SU-DHL-6 (cell line): ENCODE results near the gene AKIP1.
A peak's percentile ranks its signal among the peaks of the same experiment; 100 is the strongest.

Experiments
- H2AFZ ChIP-seq: fragments of 200-600 bp; sonication (generic); 2 replicates; pipeline ENCODE4 v1.6.1; 2014; ENCODE audit warnings: low read depth, mild to moderate bottlenecking, moderate library complexity, mixed read lengths, antibody characterized with exemption, low read length; ENCODE audit not compliant: severe bottlenecking
- H3F3A ChIP-seq: fragments of 200-600 bp; shearing (Covaris generic); 2 replicates; pipeline ENCODE4 v1.6.0; 2016; ENCODE audit warnings: antibody characterized with exemption, mild to moderate bottlenecking; ENCODE audit not compliant: insufficient read depth
- H3K27ac ChIP-seq: fragments of 200-600 bp; sonication (generic); 2 replicates; pipeline ENCODE4 v1.5.1; 2016; ENCODE audit warnings: low read depth, mild to moderate bottlenecking, low read length, moderate library complexity, mixed read lengths
- H3K27me3 ChIP-seq: fragments of 200-600 bp; sonication (generic), shearing (Covaris generic); 2 replicates; pipeline ENCODE4 v1.6.0; 2014; ENCODE audit warnings: mild to moderate bottlenecking, low read length
- H3K36me3 ChIP-seq: fragments of 200-600 bp; sonication (generic); 2 replicates; pipeline ENCODE4 v1.6.1; 2014; ENCODE audit warnings: mild to moderate bottlenecking, low read length, mixed read lengths
- H3K4me2 ChIP-seq: fragments of 300-600, 200-600 bp; shearing (Covaris generic), sonication (generic); 2 replicates; pipeline ENCODE4 v1.6.0; 2014; ENCODE audit warnings: low read length, low read depth, mild to moderate bottlenecking; ENCODE audit not compliant: poor library complexity, severe bottlenecking
- H3K4me3 ChIP-seq: fragments of 200-600 bp; sonication (generic); 2 replicates; pipeline ENCODE4 v1.5.1; 2014; ENCODE audit warnings: antibody characterized with exemption, low read length, mild to moderate bottlenecking, mixed read lengths; ENCODE audit not compliant: insufficient read depth, poor library complexity, severe bottlenecking
- H3K79me2 ChIP-seq: fragments of 200-600 bp; sonication (generic); 2 replicates; pipeline ENCODE4 v1.6.1; 2014; ENCODE audit warnings: mild to moderate bottlenecking, low read length, moderate library complexity; ENCODE audit not compliant: insufficient read depth
- H3K9ac ChIP-seq: fragments of 200-600 bp; sonication (generic); 2 replicates; pipeline ENCODE4 v1.7.0; 2014; ENCODE audit warnings: mild to moderate bottlenecking, low read length
- H3K9me2 ChIP-seq: fragments of 200-600 bp; sonication (generic); replicated peaks from 2 replicates; pipeline ENCODE4 v1.6.1; 2014; ENCODE audit warnings: low read length; ENCODE audit not compliant: insufficient read depth
- H3K9me3 ChIP-seq: fragments of 200-600 bp; sonication (generic); 2 replicates; pipeline ENCODE4 v1.6.1; 2014; ENCODE audit warnings: low read length, mixed read lengths; ENCODE audit not compliant: insufficient read depth
- H4K20me1 ChIP-seq: fragments of 200-600 bp; sonication (generic); 2 replicates; pipeline ENCODE4 v1.6.1; 2014; ENCODE audit warnings: low read depth, mild to moderate bottlenecking, antibody characterized with exemption, low read length, moderate library complexity, mixed read lengths
- EZH2phosphoT487 ChIP-seq: fragments of 200-600 bp; sonication (generic), shearing (Covaris generic); conservative IDR thresholded peaks from 2 replicates; pipeline ENCODE4 v1.6.1; 2018; ENCODE audit warnings: mild to moderate bottlenecking, antibody characterized with exemption, low read length, moderate library complexity, mixed read lengths
- TF ChIP-seq, protein P1 (sequence below): fragments of 200-600 bp; sonication (generic); IDR thresholded peaks from one replicate; pipeline ENCODE4 v1.5.1; 2017; ENCODE audit warnings: antibody characterized with exemption, mild to moderate bottlenecking, low read length, moderate library complexity; ENCODE audit not compliant: insufficient read depth, poor library complexity, severe bottlenecking

The AKIP1 gene

DNA sequence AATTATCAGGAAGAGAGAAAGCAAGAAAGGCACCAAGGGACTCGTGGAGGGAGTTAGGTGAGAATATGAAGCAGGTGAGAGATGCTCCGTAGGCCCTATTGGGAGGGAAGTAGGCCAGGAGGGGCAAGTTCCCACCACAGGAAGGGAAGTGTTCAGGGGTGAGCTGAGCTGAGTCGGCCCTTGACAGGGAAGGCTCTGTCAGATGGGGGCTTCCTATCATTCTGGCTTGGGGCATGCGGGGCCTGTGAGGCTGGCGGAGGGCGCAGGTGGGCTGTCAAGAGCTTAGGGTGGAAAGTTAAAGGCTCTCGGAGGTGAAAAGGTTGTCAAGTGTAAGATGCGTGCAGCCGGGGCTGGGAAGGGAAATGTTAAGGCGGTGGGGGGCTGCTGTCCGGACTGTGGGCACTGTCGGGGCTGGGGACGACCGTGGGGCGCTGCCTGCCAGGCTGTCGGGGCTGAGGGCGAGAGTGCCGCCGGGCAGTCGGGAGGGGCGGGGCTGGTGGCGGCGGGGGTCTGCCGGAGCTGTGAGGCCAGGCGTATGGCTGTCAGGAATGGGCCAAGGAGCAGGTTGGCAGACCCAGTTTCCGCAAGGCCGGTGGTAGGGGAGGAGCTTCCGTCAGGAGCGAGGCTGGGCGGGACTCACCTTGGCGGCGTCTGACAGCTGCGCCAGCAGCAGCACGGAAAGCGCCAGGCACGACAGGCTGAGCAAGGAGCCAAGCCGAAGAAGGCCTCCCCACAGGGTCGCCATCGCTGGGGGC lies 52.8 kb downstream of the AKIP1 start:
- Histone ChIP-seq H4K20me1 (no peaks in the 10 kb centered on the region; the same call in 1 of the 2 replicates), H2AFZ (peak overlapping the region; percentile 65), H3K9me2 (no peaks in the 10 kb centered on the region), H3F3A (peaks cover 3% of the 10 kb centered on the region; the same call in 1 of the 2 replicates), H3K4me2 (peak overlapping the region; percentile 72), H3K9ac (peak overlapping the region; percentile 81), H3K27ac (peak overlapping the region; percentile 71), H3K36me3 (no peaks in the 10 kb centered on the region; the same call in 1 of the 2 replicates), H3K79me2 (peaks cover 53% of the 10 kb centered on the region), H3K9me3 (no peaks in the 10 kb centered on the region), H3K4me3 (peak overlapping the region; percentile 91), H3K27me3 (no peaks in the 10 kb centered on the region)
- TF ChIP-seq EZH2phosphoT487, result no peak
- TF ChIP-seq, protein P1, sequence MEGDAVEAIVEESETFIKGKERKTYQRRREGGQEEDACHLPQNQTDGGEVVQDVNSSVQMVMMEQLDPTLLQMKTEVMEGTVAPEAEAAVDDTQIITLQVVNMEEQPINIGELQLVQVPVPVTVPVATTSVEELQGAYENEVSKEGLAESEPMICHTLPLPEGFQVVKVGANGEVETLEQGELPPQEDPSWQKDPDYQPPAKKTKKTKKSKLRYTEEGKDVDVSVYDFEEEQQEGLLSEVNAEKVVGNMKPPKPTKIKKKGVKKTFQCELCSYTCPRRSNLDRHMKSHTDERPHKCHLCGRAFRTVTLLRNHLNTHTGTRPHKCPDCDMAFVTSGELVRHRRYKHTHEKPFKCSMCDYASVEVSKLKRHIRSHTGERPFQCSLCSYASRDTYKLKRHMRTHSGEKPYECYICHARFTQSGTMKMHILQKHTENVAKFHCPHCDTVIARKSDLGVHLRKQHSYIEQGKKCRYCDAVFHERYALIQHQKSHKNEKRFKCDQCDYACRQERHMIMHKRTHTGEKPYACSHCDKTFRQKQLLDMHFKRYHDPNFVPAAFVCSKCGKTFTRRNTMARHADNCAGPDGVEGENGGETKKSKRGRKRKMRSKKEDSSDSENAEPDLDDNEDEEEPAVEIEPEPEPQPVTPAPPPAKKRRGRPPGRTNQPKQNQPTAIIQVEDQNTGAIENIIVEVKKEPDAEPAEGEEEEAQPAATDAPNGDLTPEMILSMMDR, result no peak

DNA sequence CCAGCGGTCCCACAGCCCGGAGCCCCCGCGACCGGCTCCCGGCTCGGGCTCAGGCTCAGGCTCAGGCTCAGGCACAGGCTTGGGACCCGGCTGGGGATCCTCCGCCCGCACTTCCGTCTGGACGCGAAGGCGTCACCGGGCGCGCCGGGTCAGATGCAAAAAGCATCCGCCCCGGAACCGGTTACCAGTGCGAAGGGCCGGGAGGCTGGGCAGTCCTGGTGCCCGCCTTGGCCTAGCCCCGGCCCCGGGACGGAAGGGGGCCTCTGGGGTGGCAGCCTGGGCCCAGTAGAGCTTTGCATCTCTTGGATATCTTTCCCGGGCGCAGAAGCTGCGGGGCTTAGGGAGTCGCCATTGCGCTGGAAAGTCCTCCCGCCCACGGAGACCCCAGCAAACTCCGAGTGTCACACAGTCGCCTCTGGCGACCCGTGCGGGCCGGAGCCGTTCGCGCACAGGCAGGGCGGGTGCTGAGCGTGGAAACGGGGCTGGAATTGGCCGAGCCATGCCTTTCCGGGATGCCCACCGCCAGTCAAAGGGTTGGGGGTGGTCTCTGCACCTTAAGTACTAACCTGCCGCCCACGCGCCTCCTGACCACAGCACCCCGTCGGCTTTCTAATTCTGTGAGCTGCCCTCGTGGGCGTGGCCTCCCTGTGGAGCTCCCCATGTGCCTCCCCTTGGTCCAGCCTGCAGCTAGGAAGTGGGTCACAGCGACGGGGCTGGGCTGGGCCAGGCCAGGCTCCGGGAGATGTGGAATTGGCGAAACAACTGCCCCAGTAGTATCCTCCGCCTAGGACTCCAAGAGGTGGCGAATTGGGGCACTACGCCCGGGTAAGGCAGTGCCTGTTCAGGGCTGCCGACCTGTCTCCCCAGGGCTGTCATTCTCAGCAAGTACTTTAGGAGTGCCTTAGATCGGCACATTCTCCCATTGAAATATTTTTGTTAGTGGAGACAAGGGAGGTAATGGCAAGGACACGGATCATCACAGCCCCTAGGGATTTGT lies 53.6 kb downstream of the AKIP1 start, which contains the start of gene TMEM9B:
Gene TMEM9B, minus strand, starts transcription at position 119 of the 997 bp plus-strand sequence. CDS start 129 bp downstream, outside the sequence.
- H3K4me3 ChIP-seq, result peak within 1 kb of the TSS; percentile 91

DNA sequence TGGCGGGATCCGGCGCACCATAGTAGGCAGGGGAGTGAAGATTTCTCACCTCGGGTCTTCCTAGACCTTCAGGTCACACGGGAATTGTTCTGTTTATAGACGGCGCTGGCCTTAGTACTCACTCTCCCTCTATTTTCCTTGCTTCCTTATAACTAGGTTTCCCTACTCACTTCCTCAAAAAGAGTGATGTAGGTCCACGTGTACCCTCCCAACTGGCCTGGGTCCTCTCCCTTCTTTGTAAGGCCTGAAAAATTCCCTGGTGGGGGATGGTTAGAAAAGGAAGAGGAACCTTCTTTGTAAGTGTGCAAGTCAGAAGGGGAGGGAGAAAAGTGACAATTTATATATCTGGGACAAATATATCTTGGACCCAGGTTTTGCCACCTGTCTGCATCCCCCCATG lies 56.2 kb downstream of the AKIP1 start:
- Histone ChIP-seq H3K79me2 (peaks cover 20% of the 10 kb centered on the region), H3K27ac (no peak overlapping the region), H2AFZ (no peak overlapping the region), H3F3A (no peaks in the 10 kb centered on the region; the same call in 1 of the 2 replicates), H3K4me2 (no peak overlapping the region), H3K27me3 (no peaks in the 10 kb centered on the region), H3K9ac (no peak overlapping the region), H3K36me3 (no peaks in the 10 kb centered on the region), H3K9me2 (no peaks in the 10 kb centered on the region), H3K4me3 (no peak overlapping the region), H3K9me3 (no peaks in the 10 kb centered on the region), H4K20me1 (no peaks in the 10 kb centered on the region)
- TF ChIP-seq EZH2phosphoT487, result no peak
- TF ChIP-seq, protein P1, result no peak

More for the DNA sequence above, 53.6 kb downstream of the AKIP1 start, which contains the start of gene TMEM9B:
- Histone ChIP-seq H3K9me2 (no peaks in the 10 kb centered on the region), H3K79me2 (peaks cover 44% of the 10 kb centered on the region), H3F3A (peaks cover 3% of the 10 kb centered on the region; the same call in 1 of the 2 replicates), H3K27me3 (no peaks in the 10 kb centered on the region), H3K4me2 (peak within 1 kb of the TSS; percentile 72), H3K36me3 (no peaks in the 10 kb centered on the region), H3K9me3 (no peaks in the 10 kb centered on the region), H2AFZ (peak within 1 kb of the TSS; percentile 65), H3K9ac (peak within 1 kb of the TSS; percentile 81), H3K27ac (peak within 1 kb of the TSS; percentile 71), H4K20me1 (no peaks in the 10 kb centered on the region)
- TF ChIP-seq, protein P1, result no peak
- TF ChIP-seq EZH2phosphoT487, result no peak
